H7 (cell line): ENCODE results near the gene CLEC16A. TPM values are rescaled to one million over a fixed set of nuclear protein-coding genes. Genes with fewer than 3 reads are reported as not detected.
A peak's percentile ranks its signal among the peaks of the same experiment; 100 is the strongest.

Source experiments
- DNase-seq: peaks from one replicate; pipeline ENCODE4 v3.0.0; 2012
- H3K27me3 ChIP-seq: 2 replicates; pipeline ENCODE4 v1.6.0; 2011; ENCODE audit warnings: mild to moderate bottlenecking, low read length; ENCODE audit not compliant: control insufficient read depth, insufficient read depth
- H3K36me3 ChIP-seq: replicated peaks from 2 replicates; pipeline ENCODE4 v1.5.1; 2011; ENCODE audit warnings: low read length; ENCODE audit not compliant: control insufficient read depth, insufficient read depth
- H3K4me3 ChIP-seq: 2 replicates; pipeline ENCODE4 v1.5.1; 2011; ENCODE audit warnings: low read depth, mild to moderate bottlenecking, control low read depth, low read length, moderate library complexity; ENCODE audit not compliant: insufficient read depth
- total RNA-seq: library from RNA; depleted of rRNA; stranded (reverse); fragments of >200 nt; shearing (Covaris generic); gene quantifications from 2 replicates; pipeline ENCODE4 v1.2.3, GENCODE V29; 2014

The CLEC16A gene
- total RNA-seq, 1 experiment from 2014 or later: 12.0 TPM

DNA sequence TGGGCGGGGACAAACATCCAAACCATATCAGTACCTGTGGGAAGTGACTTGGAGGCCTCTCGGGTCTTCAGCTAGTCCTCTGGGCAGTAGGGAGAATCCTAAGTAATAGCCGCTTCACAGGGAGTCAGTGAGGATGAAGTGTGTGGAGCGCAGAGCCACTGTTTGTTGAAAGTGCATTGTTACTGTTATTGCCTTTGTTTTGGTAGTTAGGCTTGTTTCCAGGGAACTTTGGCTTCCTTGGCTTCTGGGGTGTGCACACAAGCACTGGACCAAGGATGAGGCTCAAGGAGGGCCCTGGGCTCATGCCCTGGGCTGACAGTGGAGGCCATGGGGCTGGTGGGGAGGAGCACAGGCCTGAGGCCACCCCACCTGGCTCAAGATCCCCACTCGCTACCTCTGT, 141.6 kb downstream of the CLEC16A start:
- no peaks in the 10 kb centered on the region for H3K27me3 ChIP-seq
- no peak overlapping the region for H3K4me3 ChIP-seq
- H3K36me3 ChIP-seq: no peaks in the 10 kb centered on the region
- no peak for DNase-seq

DNA sequence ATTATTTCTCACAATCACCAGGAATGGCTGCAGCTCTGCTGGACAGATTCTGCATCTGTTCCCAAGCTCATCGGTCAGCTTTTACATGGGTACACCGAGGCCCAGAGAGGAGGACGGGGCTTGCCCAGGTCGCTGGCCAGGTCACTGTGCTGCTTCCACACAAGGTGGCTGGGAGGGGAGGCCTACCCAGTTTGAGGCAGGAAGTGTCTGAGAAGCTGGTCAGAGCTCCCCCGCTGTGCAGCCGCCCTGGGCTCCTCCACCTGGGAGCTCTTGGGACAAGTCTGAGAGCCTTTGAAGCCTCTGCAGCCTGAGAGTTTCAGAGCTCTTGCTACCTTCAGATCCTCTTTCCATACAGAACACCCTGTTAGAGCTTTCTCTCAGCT, 143.3 kb downstream of the CLEC16A start:
- no peaks in the 10 kb centered on the region for H3K27me3 ChIP-seq
- H3K4me3 ChIP-seq: no peak overlapping the region
- DNase-seq: peak; percentile 73
- no peaks in the 10 kb centered on the region for H3K36me3 ChIP-seq

DNA sequence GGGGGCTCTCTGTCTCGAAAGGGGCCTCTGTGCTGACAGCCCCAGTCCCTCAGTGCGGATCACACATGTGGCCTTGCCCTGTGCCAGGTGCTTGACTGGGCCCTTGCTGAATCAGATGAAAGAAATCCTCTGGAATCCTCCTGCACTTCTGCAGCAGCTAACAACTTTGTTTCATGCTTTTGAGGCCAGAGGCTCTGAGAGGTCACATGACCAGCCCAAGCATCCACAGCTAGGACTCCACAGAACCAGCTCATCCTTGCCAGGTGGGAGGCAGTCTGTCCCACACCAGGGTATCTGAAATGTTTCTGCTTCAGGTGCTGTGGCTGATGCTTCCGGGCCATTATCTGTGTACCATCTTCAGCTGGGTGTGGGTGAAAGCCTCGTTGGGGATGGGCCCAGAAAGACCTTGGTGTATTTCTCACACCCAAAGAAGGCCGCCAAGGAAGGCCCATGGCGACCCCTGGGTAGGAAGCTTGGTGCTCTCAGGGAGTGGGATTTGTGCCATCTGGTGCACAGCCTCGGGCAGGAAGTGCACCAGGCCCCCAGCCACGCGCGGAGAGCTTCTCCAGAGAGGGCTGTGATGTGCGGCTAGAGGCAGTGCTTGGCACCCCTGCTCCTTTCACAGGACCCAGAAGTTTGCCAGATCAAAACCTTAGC, 143.8 kb downstream of the CLEC16A start:
- DNase-seq: no peak
- Histone ChIP-seq H3K36me3 (no peaks in the 10 kb centered on the region), H3K27me3 (no peaks in the 10 kb centered on the region), H3K4me3 (no peak overlapping the region)

DNA sequence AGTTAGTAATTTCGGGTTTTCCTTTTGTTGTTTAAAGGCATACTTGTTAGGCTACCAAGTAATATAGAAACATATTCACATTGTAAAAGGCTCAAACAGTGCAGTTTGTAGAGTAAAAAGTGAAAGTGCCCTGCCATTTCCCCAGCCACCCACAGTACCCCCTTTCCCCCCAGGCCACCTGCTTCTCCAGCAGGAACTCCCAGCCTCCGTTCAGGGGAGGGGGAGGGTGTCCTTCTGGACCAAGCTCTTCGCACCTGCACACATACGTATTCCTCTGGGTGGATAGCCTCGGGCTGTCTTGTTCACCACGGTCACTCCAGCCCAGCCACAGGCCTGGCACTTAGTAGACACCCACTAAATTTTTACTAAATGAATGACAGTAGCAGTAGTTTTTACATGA, 144.5 kb downstream of the CLEC16A start:
- H3K27me3 ChIP-seq: no peaks in the 10 kb centered on the region
- DNase-seq: no peak
- no peaks in the 10 kb centered on the region for H3K36me3 ChIP-seq
- no peak overlapping the region for H3K4me3 ChIP-seq

DNA sequence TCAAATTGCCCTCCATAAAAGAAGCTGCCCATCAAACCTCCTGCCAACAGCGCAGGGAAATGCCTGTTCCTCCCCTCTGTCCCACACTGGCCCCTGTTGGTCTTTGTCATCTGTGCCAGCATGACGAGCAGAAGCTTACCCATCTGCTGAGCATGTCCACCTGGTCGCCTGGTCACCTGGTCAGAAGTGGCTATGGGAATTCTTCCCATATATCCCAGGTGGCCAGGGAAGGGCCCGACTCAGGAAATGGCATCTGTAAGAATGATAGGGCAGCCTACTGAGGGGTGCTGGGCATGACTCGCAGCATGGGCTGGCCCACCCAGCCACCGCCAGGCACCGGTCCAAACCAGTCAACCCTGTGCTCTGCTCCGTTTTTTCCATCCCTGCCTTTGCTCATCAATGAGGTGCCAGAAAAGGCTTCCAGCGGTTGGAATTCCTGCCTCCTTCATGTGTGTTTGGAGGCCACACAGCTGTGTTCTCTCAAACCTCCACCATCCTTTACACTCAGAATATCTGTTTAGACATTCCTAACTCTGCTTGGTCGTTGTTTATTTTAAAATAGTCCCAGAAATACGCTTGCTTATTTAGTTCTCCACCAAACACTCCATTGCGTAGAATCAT, 145.2 kb downstream of the CLEC16A start:
- no peak overlapping the region for H3K4me3 ChIP-seq
- no peak for DNase-seq
- no peaks in the 10 kb centered on the region for H3K27me3 ChIP-seq
- no peaks in the 10 kb centered on the region for H3K36me3 ChIP-seq

DNA sequence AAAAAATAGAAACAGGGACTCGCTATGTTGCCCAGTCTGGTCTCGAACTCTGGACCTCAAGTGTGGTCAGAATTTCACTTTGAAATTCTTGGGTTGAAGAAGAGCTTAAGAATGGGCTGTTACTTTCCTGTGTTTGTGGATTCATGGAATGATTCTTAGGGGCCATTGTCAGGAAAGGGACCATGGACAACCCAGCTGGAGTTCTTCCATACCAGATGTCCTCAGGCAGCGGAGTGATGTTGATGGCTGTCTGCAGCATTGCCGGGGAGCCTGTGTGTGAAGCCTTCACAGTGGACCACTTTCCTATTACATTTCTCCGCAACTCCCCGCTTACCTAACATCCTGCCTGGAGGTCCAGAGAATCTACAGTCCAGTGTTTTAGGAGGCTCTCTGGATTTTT, 145.9 kb downstream of the CLEC16A start:
- Histone ChIP-seq H3K4me3 (no peak overlapping the region), H3K27me3 (no peaks in the 10 kb centered on the region)
- DNase-seq: no peak

DNA sequence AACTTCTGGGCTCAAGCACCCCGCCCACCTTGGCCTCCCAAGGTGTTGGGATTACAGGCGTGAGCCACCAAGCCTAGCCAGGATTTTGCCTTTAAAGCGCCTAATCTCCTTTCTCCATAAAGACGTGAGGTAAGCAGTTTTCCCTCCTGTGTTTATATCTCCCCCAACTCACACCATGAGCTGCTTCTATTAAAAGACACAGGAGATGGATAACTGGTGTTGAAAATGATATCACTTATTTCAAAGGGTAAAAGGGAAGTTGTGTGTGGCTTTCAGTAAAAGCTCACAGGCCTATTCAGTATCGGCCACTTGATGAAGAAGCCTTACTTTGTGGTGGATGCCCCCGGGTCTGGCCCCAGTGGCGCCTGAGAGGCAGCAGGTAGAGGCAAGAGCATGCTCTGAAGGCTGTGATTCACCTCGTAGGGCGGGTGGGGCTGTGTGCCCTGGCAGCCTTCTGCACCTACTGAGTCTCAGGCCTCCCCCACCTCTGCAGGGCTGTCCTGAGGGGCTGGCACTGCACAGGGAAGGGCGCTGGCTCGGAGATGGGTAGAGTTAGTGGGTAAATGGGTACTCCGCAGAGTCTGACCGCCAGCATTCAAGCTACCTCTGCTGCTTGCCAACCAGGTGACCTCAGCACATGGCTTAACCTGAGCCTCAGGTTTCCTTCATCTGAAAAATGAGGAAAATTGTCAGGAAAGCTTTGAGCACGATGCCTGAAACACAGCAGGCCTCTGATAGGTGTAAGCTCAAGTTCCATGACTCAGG, 146.8 kb downstream of the CLEC16A start:
- H3K4me3 ChIP-seq: no peak overlapping the region
- H3K27me3 ChIP-seq: no peaks in the 10 kb centered on the region
- no peaks in the 10 kb centered on the region for H3K36me3 ChIP-seq
- no peak for DNase-seq

More for the DNA sequence above, 145.9 kb downstream of the CLEC16A start:
- no peaks in the 10 kb centered on the region for H3K36me3 ChIP-seq

DNA sequence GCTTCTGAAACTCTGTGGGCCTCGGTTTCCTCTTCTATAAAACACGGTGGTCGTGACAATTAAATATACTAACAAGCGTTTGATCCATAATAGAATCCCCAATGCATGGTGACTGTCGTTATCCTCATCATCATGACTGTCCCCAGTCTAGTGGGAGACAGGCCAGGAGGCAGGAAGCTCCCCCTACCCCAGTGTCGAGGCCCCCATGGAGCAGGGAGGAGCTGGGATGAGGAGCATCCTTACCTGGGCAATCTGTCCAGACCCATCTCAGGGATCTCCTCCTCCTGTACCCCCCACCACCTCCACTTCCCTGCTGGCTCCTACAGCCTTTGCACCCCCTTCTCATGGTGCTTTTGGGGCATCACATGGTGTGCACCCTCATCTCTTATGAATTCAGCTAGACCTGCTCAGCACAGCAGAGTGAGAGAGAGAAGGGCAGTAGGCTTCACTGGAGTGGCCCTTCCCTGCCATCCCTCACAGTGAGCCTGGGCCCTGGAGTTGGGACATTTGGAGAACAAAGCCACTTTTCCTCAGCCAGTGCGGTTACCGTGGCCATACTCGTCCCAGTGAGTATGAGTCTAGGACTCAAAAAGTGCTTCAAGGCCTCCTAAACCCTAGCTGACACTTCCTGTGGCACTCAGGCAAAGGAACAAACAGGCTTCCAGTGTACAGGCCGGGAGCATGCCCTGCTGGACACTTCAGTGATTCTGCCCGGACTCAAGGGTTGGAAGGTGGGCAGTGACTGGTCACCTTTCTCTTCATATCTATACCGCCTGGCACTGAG, 148.6 kb downstream of the CLEC16A start:
- no peak for DNase-seq
- Histone ChIP-seq H3K27me3 (no peaks in the 10 kb centered on the region), H3K4me3 (no peak overlapping the region), H3K36me3 (no peaks in the 10 kb centered on the region)

DNA sequence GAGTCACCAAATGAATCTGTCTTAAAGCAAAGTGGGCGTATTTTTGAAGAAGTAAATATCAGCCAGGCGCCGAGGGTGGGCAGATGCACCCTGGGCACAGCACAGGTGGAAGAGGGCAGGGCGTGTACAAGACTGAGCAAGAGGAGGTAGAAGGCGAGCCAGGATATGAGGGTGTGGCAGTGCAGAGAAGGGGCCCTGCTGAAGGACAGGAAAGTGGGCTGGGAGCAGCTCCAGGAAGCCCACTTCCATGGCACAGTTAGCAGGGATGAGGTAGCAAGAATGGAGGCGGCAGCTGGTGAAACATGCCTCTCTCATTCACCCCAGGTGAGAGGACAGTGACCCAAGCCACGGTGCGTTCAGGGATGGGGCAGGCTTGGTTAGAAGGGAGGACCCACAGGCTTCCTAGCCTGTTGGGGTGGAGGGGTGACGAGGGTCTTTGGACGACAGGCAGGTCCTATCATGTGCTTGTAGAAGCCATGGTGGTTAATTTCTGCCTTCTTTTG, 149.3 kb downstream of the CLEC16A start:
- Histone ChIP-seq H3K36me3 (no peaks in the 10 kb centered on the region), H3K27me3 (no peaks in the 10 kb centered on the region), H3K4me3 (no peak overlapping the region)
- no peak for DNase-seq

DNA sequence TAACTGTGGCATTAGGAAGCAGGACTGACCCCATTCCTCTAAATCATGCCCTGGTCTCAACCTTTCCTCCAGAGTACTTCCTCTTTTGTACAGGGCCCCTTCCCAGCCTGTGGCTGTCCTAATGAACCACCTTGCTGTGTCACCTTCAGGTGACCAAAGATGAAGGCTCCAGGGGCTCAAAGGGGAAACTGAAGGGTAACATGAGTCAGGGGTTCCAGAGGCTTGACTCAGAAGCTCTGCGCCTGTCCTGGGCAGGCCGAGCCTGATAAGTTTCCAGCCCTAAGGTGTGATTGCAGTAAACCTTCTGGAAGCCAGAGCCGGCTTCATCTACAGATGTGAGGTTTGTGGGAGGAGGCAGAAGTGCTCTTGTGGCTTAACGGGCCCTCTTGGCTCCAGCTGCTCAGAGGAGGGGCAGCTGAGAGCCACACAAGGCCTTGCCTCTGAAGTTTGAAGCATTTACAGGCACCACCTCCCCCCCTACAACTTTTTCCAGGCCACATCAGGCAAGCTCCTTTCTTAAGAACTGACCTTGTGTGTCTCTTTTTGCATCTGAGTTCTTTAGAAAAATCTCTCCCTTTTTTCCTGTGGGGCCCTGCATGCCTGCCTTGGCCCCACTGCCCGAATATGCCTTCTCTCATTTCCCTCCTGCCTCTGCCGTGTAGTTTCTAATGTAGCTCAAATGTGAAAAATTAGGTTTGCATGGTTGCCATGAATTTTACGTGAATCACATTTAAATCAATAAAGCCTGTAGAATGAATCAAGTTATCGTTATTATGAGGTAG, 149.9 kb downstream of the CLEC16A start:
- DNase-seq: no peak
- Histone ChIP-seq H3K27me3 (no peaks in the 10 kb centered on the region), H3K4me3 (no peak overlapping the region), H3K36me3 (no peaks in the 10 kb centered on the region)

DNA sequence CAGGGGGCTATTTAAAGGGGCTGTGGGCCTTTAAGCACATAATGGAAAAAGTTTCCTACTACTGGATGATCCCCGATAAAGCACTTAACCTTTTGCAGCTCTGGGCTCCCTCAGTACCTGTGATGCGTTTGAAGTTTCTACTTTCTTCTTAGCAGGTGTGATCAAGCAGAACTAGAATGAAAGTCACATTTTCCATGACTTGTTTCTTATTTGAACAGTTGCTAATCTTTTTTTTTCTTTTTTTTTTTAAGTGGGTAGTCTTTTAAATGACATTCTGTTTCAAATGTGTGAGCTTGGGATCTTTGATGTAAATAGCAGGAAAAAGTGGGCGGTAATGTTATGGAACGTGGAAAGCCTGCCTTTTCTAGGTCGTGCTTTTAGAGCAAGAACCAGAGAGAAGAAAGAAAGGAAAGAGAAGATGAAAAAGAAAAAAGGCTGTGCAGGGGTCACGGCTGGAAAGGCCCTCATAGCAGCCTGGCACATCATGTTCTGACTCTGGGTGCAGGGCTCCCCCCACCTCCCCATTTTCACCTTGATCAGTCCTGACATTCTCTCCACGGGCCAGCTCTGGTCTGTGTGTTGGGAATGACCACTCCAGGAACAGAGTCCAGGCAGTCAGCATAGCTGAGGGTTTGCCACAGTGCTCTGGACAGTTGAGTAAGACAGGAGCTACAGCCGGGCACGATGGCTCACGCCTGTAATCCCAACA, 150.6 kb downstream of the CLEC16A start:
- Histone ChIP-seq H3K4me3 (no peak overlapping the region), H3K36me3 (no peaks in the 10 kb centered on the region), H3K27me3 (no peaks in the 10 kb centered on the region)
- no peak for DNase-seq

DNA sequence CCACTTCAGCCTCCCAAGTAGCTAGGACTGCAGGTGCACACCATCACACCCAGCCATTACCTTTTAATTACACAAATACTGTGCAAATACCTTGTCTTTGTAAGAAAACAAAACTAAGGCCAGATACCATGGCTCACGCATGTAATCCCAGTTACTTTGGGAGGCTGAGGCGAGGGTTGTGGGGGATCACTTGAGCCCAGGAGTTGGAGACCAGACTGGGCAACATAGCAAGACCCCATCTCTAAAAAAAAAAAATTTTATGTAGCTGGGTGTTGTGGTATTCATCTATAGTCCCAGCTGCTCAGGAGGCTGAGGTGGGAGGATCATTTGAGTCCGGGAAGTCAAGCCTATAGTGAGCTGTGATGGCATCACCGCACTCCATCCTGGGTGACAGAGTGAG, 151.6 kb downstream of the CLEC16A start:
- Histone ChIP-seq H3K27me3 (no peaks in the 10 kb centered on the region), H3K4me3 (no peak overlapping the region), H3K36me3 (no peaks in the 10 kb centered on the region)
- no peak for DNase-seq

DNA sequence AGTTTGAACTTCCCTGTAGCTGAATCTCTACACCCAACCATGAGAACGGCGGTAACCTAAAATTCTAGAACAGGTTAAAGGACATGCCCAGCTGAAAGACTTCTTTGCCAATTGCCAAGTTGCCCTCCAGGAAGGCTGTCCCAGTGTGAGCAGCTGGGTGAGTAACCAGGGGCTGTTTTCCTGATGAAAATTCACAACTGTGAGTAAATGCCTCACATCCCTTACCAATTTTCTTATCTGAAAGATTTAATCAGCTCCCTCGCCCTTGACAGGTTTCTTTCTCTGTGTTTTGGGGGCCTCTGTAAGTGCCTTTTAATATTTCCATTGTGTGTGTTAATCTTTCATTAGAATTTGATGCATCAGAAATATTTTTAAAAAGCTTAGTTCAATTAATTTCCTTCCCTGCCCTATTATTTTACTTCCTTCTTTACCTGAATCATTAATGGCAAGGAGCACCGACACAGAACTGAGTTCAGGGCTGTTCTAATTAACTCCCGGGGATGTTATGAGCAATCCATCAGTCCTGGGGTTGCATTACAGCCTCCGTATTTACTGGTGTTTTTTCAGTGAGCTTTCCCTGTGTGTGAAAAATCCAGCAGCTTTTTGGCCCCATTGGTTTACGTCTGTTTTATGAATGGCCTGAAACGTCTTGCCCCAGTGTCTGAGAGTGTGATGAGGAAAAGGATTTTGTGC, 152.9 kb downstream of the CLEC16A start:
- Histone ChIP-seq H3K4me3 (no peak overlapping the region), H3K36me3 (no peaks in the 10 kb centered on the region), H3K27me3 (no peaks in the 10 kb centered on the region)
- no peak for DNase-seq
